GM18858 (cell line): ENCODE results near the gene SAP25.
"Not testable (repeated sequence)": the region's sequence is repeated elsewhere in the genome, so short reads cannot be mapped to it uniquely, and the experiment has no call there.

Experiments
- ATAC-seq: cut with Tn5 transposase; IDR thresholded peaks from one replicate; pipeline ENCODE4 v1.9.1; 2021; ENCODE audit not compliant: unreplicated experiment

SAP25 gene

GRCh38 chr7:100576384-100576993, 2.8 kb upstream of the SAP25 start:
- ATAC-seq, result no peak

DNA sequence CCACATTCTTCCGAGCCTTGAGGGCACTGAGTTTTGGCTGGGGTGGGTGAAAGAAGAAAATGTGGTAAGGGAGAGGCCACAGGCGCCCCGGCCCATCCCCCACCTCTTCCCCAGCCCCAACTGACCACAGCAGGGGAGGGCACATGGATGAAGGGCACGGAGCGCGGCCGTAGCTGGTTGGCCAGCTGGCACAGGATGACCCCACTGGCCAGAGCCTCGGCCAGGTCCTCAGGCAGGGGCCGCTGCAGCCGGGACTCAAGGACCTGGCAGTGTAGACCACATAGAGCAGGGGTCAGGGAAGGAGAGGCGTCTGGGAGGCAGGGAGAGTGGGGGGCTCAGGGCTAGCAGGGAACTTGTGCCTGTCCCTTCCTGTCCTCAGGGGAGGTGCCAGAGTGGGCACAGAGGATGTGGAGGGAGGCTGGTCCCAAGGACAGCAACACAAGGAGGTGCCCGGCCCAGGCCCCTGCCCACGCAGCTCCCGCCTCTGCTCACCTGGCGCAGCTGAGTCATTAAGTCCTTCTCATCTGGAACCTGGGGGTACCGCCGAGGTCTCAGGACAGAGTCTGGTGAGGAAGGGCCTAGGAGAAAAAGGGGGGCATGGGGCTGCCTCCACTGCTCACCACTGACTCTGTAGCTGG, 2.2 kb upstream of the SAP25 start:
- ATAC-seq, result no peak

DNA sequence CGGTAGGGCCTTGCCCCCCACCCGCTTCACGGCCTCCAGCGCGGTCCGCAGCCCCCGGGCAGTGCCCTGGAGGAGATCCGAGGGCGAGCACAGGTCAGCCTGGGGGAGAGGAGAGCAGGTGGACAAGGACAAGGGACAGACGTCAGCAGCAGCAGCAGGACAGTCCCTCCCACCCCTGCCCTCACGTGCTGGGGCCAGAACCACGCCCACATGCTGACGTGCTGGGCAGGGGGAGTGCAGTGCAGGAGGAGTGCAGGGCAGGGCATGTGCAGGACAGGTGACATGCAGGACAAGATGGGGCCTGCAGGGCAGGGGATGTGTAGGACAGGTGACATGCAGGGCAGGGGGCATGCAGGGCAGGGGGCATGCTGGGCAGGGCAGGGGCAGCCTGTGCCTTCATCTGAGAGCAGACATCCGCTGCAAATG, 1.5 kb upstream of the SAP25 start:
- ATAC-seq, result no peak

DNA sequence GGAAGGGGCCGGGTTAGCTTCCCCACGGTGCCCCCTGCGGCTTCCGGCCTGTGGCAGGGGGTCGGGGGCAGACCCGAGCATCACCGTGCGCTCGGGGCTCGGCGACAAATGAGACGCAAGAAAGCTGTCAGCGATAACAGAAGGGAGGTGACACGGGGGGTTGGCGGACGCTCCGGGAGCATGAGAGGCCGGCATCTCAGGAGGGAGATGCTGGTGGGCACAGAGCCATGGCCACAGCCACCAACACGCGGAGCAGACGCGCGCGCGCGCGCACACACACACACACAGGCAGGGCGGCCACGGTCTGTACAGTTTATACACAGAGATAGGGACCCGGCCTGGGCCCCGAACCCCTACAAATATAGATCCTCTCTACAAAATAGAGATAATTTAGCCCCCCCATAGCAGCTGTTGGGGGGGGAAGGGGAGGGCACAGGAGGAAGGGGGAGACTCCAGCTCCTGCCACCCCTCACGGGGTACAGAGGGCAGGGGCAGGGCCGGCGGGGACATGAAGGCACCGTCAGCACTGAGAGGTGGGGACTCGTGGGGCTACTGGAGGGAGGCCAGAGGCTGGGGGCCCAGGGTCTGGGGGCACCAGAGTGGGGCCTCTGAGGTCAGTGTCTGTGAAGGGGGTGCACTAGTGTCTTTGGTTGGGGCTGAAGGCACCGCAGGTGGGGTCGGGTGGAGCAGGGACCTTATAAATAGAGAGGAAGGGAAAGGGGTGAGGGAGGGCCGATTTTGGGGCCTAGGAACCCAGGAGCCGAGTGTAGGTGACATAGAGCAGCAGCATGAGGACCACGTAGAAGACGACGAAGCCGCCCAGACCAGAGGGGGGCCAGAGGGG, 884 bp upstream of the SAP25 start:
- ATAC-seq, result no peak

GRCh38 chr7:100572949-100573675, 588 bp downstream of the SAP25 start:
- no peak for ATAC-seq

DNA sequence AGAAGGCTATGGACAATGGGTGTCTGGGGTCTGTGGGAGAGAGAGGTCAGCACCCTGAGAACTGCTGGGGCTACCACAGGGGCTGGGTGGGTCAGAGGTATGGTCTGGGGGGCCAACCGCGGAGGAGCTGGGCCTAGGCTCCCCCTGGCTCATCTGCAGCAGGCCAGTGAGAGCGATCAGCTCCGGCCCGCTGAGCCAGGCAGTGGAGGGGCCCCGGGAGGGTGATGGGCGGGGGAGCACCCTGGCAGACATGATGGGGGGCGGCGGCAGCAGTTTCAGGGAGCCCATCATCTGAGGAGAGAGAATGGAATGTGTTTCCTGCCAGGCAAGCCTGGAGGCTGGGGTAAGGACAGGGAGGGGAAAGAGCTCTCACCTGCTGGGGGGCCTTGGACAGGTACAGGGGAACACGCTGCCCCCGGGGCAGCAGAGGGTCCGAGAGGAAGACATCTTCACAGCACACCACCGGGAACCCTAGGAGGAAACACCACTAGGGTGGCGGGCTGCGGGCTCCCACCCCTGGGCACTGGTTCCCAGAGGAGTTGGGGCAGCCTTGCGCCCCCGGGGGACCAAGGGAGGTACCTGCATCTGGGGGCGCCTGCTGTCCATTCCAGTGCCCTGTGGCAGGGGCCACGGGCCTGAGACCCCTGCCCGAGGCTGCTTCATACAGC, 1.3 kb downstream of the SAP25 start:
- ATAC-seq, result no peak

GRCh38 chr7:100571829-100572116, 1.9 kb downstream of the SAP25 start:
- ATAC-seq, result no peak

GRCh38 chr7:100570954-100571828, 2.5 kb downstream of the SAP25 start:
- ATAC-seq, result no peak

DNA sequence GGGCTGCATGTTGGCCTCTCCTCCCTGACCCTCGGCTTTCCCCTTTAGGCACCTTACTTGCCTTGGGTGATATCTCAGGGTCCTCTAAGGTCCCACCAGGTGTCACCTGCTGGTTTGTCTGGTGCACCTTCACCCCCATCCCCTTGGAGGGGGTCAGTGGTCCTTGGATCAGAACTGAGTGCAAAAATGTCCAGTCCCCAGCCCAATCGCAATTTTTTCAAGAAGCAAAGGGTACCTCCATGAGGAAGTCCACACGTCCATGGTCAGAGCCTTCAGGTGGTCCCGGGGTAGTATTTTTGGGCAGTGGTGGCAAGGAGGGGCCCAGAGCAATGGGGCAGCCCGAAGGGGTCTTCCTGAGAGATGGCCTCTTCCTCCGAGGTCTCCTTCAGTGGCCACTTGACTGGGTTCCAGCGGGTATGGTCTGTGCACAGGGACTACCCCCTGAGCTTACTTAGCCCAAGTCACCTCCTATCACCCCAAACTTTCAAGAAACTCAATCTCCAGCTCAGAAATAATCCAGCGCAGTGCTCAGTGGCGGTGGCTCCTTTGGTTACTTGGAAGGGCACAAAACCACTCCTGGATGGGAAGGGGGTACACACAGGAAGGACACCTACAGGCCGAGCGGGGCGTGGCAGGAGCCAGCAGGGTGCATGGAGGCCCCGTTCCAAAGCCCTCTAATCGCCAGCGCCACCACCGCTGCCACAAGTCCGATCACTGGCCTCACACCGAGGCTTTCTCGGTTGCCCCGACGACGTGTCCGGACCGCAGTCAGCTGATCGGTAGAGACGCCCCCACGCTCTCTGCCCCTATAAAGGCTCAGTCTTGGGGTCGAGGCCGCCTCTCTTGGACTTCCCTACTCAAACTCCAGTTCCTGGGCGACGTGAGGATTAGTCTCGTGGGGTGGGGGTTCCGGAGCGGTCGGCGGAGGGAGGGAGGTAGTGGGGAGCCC, 4.5 kb downstream of the SAP25 start:
- ATAC-seq, result no peak

- ATAC-seq, result no peak
Measured at GRCh38 chr7:100568176-100568895, 5.4 kb downstream of the SAP25 start.

DNA sequence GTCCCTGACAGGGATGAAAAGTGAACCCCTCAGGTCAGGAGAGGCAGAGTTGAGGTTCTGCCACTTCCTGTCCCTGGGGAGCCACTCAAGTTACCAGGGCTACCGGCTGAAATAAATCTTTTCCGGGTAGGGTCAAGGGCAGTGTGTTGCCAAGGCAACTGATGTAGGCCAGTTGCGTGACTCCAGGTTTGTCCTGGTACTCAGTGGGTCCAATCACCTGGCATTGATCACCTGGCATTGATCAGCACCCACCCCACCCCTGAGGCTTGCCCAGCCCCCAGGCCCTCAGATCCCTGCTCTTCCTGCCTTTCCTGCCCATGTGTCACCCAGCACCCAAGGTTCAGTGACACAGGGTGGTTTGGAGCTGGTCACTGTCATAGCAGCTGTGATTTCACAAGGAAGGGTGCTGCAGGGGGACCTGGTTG, 5.9 kb downstream of the SAP25 start:
- no peak for ATAC-seq

DNA sequence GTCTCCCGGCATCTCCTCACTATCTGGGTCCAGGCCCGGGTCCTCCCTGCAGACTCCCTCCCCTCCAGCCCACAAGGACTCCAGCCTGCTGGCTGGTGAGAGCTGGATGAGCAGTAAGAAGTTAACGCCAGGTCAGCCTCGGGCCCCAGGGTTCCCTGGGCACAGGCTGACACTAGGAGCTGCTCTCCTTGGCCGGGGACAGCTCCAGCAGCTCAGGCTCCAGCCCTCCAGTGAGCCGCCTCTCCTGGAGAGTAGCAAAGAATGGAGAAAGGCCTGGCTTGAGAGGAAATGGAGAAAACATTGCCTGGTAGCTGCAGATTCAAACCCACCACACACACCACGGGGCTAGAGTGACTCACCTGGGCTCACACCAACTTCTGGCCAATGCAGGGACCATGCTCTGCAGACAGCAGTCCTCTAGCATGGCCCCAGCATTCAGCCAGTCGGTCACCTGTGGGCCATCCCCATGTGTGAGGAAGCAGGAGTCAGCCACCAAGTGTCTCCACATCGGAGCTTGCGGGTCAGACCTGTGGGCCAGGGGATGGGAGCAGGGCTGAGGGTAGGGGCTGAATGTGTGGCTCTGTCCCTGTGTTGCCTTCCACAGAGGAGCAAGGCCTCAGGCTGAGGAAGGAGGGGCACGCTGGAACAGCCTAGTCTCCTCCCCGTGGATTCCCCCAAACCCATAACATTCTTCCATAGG, 6.5 kb downstream of the SAP25 start:
- ATAC-seq, result no peak

GRCh38 chr7:100566018-100566531, 7.6 kb downstream of the SAP25 start:
- no peak for ATAC-seq

GRCh38 chr7:100565133-100565571, 8.5 kb downstream of the SAP25 start:
- no peak for ATAC-seq

DNA sequence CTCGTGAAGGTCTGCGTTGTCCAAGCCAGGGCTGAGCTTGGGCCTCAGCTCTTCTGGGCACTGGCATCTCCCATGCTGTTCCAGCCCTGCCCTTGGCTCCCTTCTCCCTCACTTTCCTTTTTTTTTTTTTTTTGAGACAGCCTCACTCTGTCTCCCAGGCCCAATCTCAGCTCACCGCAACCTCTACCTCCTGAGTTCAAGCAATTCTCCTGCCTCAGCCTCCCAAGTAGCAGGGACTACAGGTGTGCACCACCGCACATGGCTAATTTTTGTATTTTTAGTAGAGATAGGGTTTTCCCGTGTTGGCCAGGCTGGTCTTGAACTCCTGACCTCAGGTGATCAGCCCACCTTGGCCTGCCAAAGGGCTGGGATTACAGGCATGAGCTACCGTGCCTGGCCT, 9.3 kb downstream of the SAP25 start:
- ATAC-seq, result not testable (repeated sequence)

DNA sequence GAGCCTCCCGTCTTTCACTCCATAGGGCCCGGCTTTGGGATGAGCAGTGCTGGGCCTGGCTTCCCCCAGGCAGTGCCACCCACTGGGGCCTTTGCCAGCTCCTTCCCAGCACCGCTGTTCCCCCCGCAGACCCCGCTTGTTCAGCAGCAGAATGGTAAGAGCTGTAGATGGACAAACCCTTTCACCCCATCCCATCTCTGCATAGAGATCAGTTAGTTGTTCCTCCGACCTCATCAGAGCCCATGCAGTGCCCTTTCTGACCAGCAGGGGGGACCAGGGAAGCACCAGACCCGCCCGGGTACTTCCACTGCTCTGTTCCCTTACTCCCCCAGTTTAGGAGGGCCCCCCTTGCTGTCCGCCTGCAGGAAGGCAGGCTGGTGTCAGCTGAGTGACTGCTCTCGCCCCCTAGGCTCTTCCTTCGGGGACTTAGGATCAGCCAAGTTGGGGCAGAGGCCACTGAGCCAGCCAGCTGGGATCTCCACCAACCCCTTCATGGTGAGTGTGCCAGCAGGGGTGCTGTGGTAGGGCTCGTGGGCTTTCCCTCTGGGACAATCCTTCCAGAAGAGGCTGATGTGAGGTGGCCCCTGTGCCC, 9.8 kb downstream of the SAP25 start:
- no peak for ATAC-seq

DNA sequence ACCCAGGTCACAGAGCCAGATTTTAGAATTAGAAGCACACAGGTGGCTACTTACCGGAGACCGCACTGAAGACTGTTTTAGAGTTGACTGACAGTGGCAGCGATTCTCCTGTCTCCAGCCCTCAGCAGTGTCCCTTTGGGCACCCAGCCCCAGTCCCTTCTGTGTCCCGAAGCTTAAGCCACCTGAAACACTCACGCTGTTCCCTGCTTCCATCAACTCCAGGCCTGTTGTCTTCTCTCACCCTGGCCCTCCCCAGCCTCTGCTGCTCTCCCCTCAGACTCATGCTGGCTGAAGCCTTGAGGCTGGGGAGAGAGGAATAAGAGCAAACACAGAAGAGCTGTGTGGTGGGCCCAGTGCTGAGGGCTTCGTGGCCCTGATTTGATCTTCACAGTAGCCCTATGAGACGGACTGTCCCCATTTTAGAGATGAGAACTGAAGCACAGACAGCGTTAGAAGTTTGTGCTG, 10.6 kb downstream of the SAP25 start:
- no peak for ATAC-seq
